ENCODE data around the gene CUL9.

DNA sequence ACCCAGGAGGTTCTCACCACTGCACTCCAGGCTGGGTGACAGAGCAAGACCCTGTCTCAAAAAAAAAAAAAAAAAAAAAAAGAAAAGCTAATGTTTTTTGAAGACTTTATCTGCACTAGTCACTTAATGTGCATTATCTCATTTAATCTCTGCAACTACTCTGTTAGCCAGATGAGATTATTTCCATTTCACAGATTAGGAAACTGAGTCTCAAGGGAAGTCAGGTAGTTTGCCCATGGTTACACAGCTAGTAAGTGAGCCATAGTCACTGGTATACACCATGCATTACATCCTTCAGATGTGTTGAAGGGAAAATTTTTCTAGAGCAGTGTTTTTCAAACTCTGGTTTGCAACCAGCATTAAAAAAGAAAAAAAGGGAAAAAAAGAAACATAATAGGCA lies 18.1 kb upstream of the CUL9 start:
- TF ChIP-seq, protein P1, sequence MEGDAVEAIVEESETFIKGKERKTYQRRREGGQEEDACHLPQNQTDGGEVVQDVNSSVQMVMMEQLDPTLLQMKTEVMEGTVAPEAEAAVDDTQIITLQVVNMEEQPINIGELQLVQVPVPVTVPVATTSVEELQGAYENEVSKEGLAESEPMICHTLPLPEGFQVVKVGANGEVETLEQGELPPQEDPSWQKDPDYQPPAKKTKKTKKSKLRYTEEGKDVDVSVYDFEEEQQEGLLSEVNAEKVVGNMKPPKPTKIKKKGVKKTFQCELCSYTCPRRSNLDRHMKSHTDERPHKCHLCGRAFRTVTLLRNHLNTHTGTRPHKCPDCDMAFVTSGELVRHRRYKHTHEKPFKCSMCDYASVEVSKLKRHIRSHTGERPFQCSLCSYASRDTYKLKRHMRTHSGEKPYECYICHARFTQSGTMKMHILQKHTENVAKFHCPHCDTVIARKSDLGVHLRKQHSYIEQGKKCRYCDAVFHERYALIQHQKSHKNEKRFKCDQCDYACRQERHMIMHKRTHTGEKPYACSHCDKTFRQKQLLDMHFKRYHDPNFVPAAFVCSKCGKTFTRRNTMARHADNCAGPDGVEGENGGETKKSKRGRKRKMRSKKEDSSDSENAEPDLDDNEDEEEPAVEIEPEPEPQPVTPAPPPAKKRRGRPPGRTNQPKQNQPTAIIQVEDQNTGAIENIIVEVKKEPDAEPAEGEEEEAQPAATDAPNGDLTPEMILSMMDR (IDR thresholded peaks at IDR 0.05), result no peak
- no peak for TF ChIP-seq POLR2A (IDR thresholded peaks at IDR 0.05)

Data from testis (tissue), 2 donors.